NCI-H2171 (cell line): ENCODE results near the gene SLC24A3.

Experiments used
- DNase-seq: peaks from one replicate; lab custom pipeline; 2025; lab: John Stamatoyannopoulos, UW

Gene SLC24A3

DNA sequence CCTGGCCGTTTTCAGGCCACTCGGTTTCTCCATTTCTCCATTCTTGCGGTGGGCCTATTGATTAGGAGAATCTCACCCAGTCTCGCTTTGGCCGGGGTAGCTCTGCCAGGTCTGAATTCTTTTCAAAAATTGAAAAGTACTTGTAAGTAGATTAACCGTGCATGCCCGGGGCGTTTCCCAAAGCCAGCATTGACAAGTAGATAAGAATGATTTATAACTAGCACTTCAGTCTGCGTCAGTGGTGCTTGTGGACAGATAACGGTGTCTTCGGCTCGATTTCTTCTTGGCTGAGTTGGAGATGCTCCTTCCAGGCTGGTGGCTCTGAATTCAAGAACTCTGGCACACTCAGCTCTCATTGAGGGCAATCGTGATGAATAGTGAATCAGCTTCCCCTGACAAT lies 29.0 kb downstream of the SLC24A3 start:
- no peak for DNase-seq

DNA sequence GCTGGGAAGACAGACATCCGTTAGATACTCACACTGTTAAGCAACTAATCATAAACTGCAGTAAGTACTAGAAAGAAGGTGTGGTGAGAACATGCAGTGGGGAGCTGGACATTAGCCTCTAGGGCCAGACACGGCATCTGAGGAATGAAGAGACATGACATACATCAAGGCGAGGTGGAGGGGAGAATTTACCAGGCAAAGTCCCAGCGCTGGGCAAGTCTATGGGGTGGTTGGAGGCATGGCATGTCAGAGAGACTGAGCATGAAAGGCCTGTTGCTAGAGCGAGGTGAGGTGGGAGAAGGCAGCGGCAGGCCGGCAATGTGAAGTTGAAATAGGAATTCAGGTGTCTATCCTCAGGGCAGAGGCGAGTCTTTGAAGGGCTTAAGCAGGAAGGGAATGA lies 31.8 kb downstream of the SLC24A3 start:
- DNase-seq, result no peak

DNA sequence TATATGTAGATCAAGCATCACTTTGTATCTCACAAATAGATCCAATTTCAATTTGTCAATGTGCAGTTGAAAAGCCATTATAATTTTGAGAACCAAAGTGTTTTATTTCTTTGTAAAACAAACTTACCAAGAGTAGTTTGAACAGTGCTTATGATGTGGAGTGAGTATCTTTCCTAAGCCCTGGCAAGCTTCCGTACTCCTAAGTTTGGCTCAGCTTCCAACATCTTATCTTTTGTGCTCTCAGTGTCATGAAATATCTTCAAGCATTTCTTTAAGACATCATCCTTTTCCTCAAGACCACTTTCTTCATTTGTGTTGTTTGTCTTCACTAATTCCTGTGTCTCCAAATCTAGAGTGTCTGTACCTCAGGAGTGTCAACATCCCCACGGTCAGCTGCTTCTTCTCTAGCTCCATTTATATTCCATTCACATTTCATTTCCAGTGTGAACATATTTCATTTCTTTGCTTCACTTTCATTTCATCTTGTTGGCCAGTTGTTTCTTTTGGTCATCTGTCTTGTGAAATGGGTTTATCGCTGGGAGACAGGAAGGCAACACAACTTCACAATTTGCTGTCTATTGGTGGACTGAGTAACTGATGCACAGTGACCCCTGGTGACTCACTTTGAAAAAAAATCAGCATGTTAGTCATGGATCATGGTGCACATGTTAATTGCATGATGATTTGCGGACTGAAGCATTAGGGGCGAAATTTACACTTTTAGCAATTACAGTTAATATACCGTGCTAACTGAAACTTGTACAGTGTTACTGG lies 36.9 kb downstream of the SLC24A3 start:
- DNase-seq, result no peak

DNA sequence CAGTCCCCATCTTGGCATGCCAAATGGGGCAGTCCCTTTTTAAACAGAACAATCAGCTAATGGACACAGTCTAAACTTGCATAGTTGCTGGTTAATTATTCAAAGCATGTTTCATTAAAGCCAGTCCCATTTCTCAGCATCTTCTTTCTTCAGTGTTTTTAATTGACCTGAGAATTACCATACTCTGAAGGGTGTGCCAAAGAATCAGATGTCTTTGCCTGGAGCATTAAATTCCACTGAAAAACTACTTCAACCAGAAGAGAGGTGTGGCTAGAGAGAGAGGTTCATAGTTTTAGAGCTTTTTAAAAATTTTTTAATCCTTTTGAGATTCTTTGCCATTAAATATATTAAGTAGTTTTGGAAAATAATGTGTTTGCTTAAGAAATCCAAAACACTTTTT lies 37.9 kb downstream of the SLC24A3 start:
- no peak for DNase-seq

DNA sequence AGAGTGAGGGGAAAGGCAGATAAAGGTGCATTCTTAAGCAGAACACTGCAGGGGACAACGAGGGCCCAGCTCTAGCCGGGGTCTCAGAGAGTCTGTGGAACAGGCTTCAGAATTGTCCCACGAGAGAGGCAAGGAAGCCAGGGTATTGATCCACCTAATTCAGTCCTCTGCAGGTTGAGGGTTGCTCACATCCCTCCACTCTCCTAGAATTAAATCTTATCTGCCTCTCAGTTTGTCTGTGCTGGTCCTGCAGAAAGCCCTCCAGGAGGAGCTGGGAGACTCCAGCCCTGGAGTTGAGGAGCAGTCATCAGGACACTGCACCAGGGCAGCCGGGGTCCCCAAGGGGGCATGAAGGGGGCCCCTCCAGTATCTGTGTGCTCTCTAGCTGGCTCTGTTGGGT lies 39.1 kb downstream of the SLC24A3 start:
- no peak for DNase-seq

DNA sequence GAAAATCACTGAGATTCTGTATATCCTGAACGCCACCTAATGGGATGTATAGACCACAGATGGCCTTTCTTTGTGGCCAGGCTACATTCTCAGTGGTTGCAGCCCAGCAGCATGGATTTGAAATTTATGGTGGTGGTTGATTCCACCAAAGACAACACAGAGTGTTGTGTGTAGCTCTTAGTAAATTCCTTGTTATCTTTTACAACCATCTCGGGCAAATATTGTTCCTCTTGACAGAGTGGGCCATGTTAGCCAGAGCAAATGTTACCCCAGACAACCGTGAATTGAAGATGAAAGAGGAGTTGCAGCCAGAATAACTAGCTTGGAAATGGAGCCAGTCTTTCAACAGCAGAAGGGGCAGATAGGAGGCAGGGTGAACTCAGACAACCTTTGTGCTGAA lies 39.5 kb downstream of the SLC24A3 start:
- no peak for DNase-seq

DNA sequence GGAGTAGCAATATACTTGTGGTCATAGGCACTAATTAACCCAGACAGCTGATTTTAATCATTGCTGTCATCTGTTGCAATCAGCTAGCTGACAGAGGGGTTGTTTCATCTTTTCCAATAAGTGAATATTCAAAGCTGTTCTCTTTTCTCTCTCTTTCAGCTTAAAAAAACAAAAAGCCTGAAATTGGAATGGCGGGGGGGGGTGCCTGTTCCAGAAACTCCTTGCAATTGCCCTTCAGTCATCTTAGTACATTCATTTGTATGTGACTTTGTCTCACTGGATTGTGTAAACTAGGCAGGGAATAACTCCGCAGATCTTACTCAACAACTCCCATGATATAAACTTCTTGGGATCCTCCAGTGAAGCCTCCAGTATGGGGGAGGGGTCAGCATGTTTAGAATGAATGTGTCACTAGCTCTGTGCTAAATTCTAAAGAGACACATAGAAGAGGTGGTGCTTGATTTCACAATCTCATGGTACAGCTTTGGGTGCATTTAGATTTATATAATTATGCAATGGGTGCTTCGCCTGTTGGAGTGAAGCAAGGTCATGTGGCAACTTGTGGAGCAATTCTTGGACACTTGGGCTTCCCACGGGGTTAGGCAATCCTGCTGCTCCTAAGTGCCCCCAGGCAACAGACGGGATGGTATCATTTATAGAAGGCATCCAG lies 40.1 kb downstream of the SLC24A3 start:
- DNase-seq, result no peak

DNA sequence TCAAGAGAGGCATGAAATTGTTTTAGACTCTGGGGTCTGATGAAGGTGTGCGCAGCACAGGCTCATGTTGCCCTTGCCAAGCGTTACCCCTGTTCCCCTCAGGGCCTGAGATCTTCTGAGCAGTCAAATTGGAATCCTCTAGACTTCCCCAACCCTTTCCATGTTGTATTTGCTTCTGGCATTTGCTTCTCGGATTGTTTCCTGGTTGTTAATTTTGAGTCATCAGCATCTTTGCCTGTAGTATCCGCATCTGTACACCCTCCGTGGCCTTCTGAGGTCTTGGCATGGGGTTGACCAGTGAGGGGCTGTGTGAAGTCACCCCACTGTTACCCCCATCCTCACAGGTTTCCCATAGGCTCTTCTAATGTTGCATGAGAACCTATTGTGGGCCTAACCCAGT lies 40.9 kb downstream of the SLC24A3 start:
- DNase-seq, result no peak

DNA sequence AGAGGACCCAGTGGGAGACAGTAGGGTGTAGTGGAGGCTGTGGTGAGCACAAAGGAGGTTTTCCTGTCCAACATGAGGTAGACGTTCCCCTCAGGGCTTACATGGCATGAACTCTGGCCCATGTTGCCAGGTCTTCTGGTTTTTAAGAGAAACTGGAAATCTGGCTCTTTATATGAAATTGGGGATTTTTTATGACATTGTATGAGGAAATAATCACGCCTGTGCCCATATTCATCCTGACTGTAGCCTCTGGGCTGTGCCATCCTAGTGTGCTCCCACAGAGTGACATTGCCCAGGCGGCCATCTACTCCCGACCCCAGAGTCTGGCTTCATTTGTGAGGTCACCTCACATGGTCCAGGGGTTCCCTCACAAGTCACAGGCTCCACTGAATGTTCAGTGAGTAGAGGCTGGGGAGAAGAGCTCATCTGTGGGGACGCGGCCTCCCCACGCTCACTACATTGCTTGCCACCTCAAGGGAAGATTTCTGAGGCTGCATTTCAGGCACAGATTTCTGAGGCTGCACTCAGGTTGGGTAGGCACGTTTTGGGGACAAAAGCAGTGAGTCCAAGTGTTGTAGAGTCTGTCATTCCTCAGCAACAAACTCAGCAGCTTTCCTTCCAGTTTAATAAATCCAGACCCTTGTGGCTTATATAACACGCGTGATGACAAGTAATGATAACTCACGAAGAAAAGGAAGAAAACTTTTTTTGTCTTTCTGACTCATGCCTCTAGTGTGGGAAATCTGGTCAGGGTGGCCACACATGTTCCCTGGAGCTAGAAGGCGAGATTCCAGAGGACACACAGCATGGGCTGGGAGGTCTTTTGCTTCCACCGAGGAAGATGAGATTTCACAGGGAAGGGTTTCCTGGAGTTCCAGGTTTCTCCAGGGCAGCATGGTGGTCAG lies 41.7 kb downstream of the SLC24A3 start:
- DNase-seq, result no peak

DNA sequence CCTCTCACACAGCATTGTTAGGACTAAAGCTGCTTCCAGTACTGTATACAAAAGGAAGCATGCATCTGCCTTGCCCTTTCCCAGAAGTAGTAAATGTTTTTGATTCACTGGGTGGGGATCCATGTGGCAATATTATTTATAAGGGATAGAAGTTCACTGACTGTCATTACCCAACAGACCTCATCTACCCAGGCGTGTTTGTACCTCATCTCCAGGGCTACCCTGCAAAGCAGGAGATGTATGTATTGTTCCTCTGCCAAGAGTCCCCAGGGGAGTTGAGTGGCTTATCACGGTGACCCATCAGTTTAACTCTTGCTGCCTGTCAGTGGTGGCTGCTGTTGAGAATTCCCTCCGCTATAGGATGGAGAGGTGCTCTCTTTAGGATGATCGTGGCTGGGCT lies 42.5 kb downstream of the SLC24A3 start:
- DNase-seq, result no peak

DNA sequence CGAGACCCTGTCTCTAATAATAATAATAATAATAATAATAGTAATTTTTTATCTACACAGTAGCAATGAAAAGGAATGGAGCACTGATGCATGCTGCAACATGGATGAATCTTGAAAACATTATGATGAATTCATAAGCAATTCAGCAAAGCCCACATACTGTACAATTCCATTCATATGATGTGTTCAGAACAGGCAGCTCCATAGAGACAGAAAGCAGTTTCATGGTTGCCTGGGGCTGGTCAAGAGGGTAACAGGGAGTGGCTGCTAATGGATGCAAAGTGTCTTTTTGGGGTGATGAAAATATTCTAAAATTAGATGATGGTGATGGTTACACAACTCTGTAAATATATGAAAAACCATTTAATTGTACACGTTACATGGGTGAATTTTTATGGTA lies 43.6 kb downstream of the SLC24A3 start:
- DNase-seq, result no peak

DNA sequence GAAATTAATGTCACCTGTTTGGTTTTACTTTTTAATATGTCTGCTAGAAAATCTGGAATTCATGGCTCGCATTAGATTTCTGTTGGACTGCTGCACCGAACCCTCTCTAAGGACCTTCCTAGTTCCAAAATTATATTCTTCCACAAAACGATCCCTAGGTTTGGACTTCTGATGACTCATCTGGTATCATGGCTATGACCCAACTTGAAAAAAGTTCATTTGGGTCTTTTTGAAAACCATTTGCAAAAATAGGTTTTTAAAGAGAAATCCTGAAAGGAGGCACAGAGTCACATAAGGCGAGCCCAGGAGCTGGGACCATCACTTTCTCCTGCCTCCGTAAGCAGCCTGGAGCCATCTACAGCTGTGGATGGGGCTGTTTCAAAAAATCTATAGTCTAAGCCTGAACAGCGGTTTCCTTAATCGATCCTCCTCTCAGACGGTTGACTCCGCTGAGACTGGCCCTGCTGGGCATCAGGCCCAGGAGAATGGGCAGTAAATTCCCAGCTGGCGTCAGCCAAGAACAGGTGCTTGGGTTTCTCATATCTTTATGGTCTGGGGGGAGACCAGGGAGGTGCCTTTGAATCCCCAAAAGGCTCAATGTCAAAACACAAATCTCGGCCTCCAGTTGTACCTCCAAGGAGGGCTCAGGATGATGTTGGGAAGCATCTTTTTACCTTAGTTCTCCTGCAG lies 44.6 kb downstream of the SLC24A3 start:
- DNase-seq, result no peak

DNA sequence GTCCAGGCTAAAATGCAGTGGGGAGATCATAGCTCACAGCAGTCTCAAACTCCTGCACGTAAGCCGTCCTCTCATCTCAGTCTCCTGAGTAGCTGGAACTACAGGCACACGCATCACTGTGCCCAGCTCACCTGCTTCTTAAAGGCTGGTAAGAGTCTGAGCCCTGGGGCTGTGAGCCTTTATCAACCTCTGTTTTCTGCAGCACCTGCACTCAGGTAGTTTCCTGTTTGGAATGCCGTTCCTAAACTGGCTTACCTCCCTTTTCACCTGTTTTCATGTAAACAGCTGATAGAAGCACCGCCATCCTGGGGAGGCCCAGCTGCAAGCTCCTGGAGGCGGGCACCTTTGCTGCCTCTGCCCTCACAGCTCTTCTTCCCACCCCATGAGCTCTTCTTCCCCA lies 45.4 kb downstream of the SLC24A3 start:
- no peak for DNase-seq

DNA sequence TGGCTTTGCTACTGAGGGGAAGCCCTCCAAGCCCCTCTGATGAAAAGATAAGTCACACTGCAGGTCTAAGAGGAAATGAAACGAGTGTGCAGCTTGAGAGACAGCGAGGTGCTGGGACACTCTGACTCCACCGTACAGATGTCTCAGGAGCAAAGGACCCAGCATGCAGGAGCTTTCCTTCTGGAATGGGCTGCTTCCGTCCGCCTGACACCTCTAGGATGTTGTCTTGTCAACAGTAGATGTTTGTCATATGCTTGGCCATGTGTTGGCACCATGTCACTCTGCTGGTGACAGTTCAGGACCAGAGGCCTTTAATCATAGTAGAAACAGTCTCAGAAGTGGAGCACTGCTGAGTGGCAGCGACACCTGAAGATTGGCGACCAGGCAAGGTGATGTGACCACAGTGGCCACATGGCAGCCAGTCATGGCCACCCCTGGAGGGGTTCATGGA lies 46.7 kb downstream of the SLC24A3 start:
- DNase-seq, result no peak

DNA sequence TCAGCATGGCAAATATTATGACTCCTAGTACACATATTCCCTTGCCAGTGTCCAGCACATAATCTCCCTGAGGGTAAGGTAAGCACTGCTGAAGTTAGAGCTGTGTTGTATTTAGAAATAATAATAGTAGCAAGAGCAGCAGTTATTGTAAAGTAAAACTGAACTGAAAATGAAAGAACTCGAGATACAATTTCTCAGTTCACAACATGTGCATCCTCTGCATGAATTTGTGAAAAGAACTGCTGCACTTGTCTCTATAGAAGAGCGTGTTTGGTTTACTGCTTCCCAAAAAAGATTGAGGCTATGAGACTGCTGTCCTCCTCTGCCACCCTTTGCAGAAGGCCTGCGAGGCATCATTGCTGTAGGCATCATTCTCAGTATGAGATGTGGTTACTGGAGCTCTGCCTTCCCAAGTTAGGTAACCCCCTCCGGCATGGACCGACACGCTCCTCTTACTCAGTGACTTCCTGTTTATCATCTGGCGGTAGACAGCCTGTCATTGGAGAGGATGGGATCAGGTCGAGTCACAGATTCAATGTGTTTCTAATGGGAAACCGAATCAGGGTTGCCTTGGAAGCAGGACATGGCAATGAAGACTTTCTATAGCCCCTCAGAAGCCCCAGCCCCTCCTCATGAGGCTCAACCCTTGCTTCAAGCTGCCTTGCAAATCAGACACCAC lies 48.1 kb downstream of the SLC24A3 start:
- no peak for DNase-seq

DNA sequence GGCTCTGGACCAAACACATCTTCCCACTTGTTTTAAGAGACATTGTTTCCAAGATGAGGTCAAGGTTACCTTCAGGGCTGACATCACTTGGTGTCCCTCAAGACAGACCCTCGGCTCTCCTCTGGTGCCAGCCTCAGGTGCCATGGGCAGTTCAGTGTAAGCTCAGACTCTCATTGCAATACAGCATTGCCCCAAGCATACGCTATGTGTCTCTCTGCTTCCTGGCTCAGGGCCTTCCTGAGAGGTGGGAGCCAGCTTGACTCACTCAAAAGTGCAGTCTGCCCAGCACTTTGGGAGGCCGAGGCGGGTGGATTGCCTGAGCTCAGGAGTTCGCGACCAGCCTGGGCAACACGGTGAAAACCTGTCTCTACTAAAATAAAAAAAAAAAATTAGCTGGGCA lies 51.7 kb downstream of the SLC24A3 start:
- DNase-seq, result no peak

DNA sequence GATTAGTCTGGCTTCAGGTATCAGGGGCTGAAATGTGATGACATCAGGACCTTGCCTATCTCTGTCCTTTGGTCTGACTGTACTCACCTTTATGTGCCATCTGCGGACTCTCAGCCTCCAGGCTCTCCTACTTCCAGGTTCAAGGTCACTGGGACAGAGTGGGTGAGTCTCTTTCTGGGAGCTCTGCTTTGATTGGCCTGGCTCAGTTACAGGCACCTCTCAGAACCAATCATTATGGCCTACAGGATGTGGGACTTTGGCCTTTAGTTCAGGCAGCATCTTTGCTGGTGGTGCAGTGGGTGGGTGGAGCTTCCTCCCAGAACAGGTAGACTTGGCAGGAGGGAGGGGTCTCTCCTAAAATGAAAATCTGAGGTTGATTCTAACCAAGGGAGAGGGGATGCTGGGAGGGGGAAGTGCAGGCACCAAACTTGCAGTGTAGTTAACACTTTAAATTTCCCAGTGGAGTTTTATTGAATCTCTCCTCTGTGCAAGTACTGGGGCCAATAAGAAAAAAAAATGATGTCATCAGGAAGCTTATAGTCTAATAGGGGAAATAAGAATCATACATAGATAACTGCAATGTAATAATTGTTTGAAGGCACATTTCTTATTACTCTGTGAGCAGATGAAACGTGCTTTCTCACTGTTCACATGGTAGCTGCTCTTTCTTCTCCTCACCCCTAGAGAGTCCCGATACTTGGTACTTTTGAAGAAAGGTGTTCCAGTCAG lies 53.4 kb downstream of the SLC24A3 start:
- no peak for DNase-seq

DNA sequence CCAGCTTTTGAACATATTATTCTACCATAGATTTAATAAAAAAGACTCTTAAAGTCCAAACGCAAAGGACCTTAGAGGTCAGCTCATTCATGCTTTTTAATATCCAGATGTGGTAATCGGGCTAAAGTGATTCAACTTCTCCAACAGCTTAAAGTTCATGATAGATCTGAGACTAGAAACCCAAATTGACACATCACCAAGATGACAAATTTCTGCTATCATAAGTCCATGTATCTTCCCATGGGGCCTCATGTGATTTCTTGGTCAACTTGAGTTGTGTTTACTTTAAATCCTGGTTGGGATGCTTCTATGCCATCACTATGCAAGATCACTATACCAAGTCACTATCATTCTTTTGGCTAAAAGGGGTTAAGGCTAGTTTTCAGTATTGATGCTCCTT lies 56.0 kb downstream of the SLC24A3 start:
- DNase-seq, result no peak

DNA sequence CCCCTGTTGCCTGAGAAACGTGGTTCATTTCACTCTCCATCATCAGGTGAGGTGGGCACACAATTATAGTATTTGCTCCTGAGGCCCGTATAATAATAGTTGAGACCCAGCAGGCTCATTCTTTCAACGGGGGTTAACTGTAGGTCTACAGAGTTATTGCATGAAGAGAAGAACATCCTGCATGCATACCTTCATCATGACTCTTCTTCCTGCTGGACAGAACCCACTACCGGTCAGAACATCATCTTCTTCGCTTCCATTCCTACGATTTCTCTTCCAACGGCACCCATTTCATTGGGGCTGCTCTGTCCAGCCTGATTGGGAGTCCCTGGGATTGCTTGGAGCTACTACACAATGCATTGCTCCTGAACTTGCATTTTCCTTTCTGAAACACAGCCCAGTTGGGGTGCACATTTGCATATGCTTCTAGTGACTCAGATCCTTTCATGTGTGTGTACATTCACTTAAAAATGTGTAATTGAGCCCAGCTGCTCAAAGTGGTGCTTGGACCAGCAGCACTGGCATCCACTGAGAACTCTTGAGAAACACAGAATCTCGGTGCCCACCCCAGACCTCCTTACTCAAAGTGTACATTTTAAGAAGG lies 57.4 kb downstream of the SLC24A3 start:
- DNase-seq, result no peak

DNA sequence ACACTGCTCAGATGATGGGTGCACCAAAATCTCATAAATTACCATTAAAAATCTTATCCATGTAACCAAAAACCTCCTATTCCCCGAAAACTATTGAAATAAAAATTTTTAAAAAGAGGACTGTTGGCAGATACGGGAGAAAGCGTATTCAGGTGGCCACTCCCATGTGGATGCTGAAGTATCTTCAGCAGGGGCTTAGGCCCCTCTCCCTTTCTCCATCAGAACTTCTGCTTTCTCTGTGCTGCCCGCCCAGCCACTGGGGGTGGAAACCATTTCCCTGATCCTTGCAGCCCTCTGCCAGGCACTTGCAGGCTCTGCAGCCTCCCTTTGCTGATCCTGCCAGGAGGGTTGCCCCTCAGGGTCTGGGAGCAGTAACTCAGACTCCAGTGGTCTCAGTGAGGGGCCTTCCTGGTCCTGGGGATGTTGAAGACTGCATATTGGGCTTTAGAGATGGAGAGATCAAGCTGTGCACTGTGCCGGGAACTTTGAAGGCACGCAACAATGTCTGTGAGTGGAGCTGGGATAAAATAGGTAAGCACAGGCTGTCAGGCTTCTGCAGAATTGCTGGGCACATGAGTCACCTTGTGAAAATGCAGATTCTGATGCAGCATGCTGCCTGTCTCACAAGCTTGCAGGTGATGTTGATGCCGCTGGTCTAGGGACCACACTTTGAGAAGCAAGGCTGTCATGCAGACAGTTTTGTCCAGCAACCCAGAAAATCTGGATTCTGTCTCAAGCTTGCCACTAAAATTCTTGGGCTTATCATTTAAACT lies 59.6 kb downstream of the SLC24A3 start:
- DNase-seq, result no peak
